Cerebellar nuclear complex (tissue), 1 donor: ENCODE data around the gene KCNJ4.
"Not testable (repeated sequence)": the region's sequence is repeated elsewhere in the genome, so short reads cannot be mapped to it uniquely, and the experiment has no call there.

Experiments used
- DNase-seq, 2 experiments: peaks; one replicate each; lab custom pipeline; 2025; lab: John Stamatoyannopoulos, UW

KCNJ4 gene

GRCh38 chr22:38381371-38381770, 73.6 kb downstream of the KCNJ4 start:
- not testable (repeated sequence) for DNase-seq
